Esophagus squamous epithelium (tissue), 4 donors: ENCODE data around the gene AGBL1.

Experiments used
- CTCF ChIP-seq, 6 experiments: fragments of 450-650 bp in 4 of 6; fragments of 200-600 bp in 2 of 6; sonication (generic) in 2 of 6; IDR thresholded peaks; one replicate each; pipeline ENCODE4 v1.5.1; 2016 to 2019; ENCODE audit warnings: antibody characterized with exemption in 6 of 6, mild to moderate bottlenecking in 4 of 6, moderate library complexity in 4 of 6
- POLR2A ChIP-seq, 4 donors: fragments of 450-650 bp; IDR thresholded peaks; one replicate each; pipeline ENCODE4 v1.6.1; 2017; ENCODE audit warnings: antibody characterized with exemption in 4 of 4, mild to moderate bottlenecking in 4 of 4, moderate library complexity in 3 of 4

- no peak for TF ChIP-seq POLR2A (IDR thresholded peaks at IDR 0.05)
- TF ChIP-seq CTCF (IDR thresholded peaks at IDR 0.05) = no peak
Observed at GRCh38 chr15:86610038-86610437, 530.4 kb downstream of the AGBL1 start.
